ACHN (cell line): ENCODE results near the gene SYTL3.
A peak's percentile ranks its signal among the peaks of the same experiment; 100 is the strongest.

Source experiments
- DNase-seq: peaks from one replicate; pipeline ENCODE4 v3.0.0-alpha.2; 2015
- in situ Hi-C: cut with HindIII; loops from 2 replicates; pipeline ENCODE4 v1.10.0; 2017; ENCODE audit warnings: low sequenced_read_pairs, low pct_ligation_motif_present, low pct_unique_long_range_greater_than_20kb

SYTL3 gene

GRCh38 chr6:158737710-158738615 lies 88.1 kb downstream of the SYTL3 start:
- DNase-seq, result peak; percentile 16
- in situ Hi-C loops, result no loop called here

- in situ Hi-C loops, result no loop called here
- DNase-seq, result no peak
These were observed 89.8 kb downstream of the SYTL3 start for GRCh38 chr6:158739673-158740072.

- in situ Hi-C loops, result no loop called here
- DNase-seq, result no peak
These were observed 93.3 kb downstream of the SYTL3 start for GRCh38 chr6:158743033-158743651.

GRCh38 chr6:158744986-158745430 lies 95.2 kb downstream of the SYTL3 start:
- in situ Hi-C loops, result no loop called here
- peak; percentile 40 for DNase-seq

GRCh38 chr6:158751224-158751623 lies 101.4 kb downstream of the SYTL3 start:
- no peak for DNase-seq
- in situ Hi-C loops, result no loop called here

GRCh38 chr6:158751921-158752320 lies 102.1 kb downstream of the SYTL3 start:
- DNase-seq, result no peak
- in situ Hi-C loops, result no loop called here

GRCh38 chr6:158752613-158753012 lies 102.8 kb downstream of the SYTL3 start:
- in situ Hi-C loops, result no loop called here
- DNase-seq, result peak; percentile 49

GRCh38 chr6:158753811-158754210 lies 104.0 kb downstream of the SYTL3 start:
- no peak for DNase-seq
- in situ Hi-C loops, result no loop called here

GRCh38 chr6:158754738-158755137 lies 104.9 kb downstream of the SYTL3 start:
- in situ Hi-C loops, result no loop called here
- no peak for DNase-seq

GRCh38 chr6:158755636-158756035 lies 105.8 kb downstream of the SYTL3 start:
- in situ Hi-C loops, result no loop called here
- no peak for DNase-seq

GRCh38 chr6:158756126-158756525 lies 106.3 kb downstream of the SYTL3 start:
- DNase-seq, result no peak
- in situ Hi-C loops, result no loop called here

- in situ Hi-C loops, result no loop called here
- no peak for DNase-seq
These were observed 107.3 kb downstream of the SYTL3 start for GRCh38 chr6:158756977-158757752.

GRCh38 chr6:158757753-158758090 lies 107.9 kb downstream of the SYTL3 start:
- in situ Hi-C loops, result no loop called here
- DNase-seq, result no peak

- no peak for DNase-seq
- in situ Hi-C loops, result no loop called here
These were observed 108.6 kb downstream of the SYTL3 start for GRCh38 chr6:158758451-158758860.

GRCh38 chr6:158758941-158759479 lies 109.2 kb downstream of the SYTL3 start:
- no peak for DNase-seq
- in situ Hi-C loops, result no loop called here

- no peak for DNase-seq
- in situ Hi-C loops, result no loop called here
These were observed 110.2 kb downstream of the SYTL3 start for GRCh38 chr6:158759966-158760617.

GRCh38 chr6:158760618-158761250 lies 110.9 kb downstream of the SYTL3 start:
- in situ Hi-C loops, result no loop called here
- no peak for DNase-seq

- in situ Hi-C loops, result no loop called here
- DNase-seq, result no peak
These were observed 111.9 kb downstream of the SYTL3 start for GRCh38 chr6:158761746-158762145.
